Esophagus (tissue), 2 donors: Measurements from ENCODE around the gene DNAI2. TPM values are rescaled to one million over a fixed set of nuclear protein-coding genes. Genes with fewer than 3 reads are reported as not detected.

Experiments used
- H3K27ac ChIP-seq, 2 donors: one replicate each; pipeline ENCODE4 v1.5.1; 2013; ENCODE audit warnings: low read depth in 2 of 2, mild to moderate bottlenecking in 2 of 2, inconsistent platforms in 1 of 2, low read length in 1 of 2, moderate library complexity in 1 of 2
- H3K27me3 ChIP-seq, 2 donors: one replicate each; pipeline ENCODE4 v1.6.1; 2013; ENCODE audit warnings: low read length in 2 of 2, control low read depth in 1 of 2, mild to moderate bottlenecking in 1 of 2; ENCODE audit not compliant: insufficient read depth in 2 of 2, control insufficient read depth in 1 of 2
- H3K36me3 ChIP-seq, 2 donors: one replicate each; pipeline ENCODE4 v1.6.1; 2013; ENCODE audit warnings: low read length in 1 of 2; ENCODE audit not compliant: control insufficient read depth in 2 of 2, insufficient read depth in 2 of 2
- H3K4me1 ChIP-seq, 2 donors: one replicate each; pipeline ENCODE4 v1.6.1; 2013; ENCODE audit warnings: low read length in 1 of 2; ENCODE audit not compliant: control insufficient read depth in 2 of 2, insufficient read depth in 2 of 2
- H3K4me3 ChIP-seq, 2 donors: one replicate each; pipeline ENCODE4 v1.5.1; 2013; ENCODE audit warnings: low read length in 2 of 2, mild to moderate bottlenecking in 2 of 2, low read depth in 1 of 2, moderate library complexity in 1 of 2
- H3K9me3 ChIP-seq, 2 donors: one replicate each; pipeline ENCODE4 v1.6.1; 2013; ENCODE audit warnings: mild to moderate bottlenecking in 2 of 2, low read depth in 1 of 2, low read length in 1 of 2, moderate library complexity in 1 of 2; ENCODE audit not compliant: control insufficient read depth in 2 of 2, insufficient read depth in 1 of 2
- WGBS, 2 donors: extraction: QIAGEN DNeasy Blood & Tissue Kit; methylation state at CpG; one replicate each; pipeline ENCODE4 v1.1.7; 2013; 5-methylcytosine and 5-hydroxymethylcytosine counted together
- polyA plus RNA-seq, 2 donors: library from polyadenylated mRNA; stranded (reverse); fragments of 200-250 nt; gene quantifications; one replicate each; pipeline ENCODE4 v1.2.3, GENCODE V29; 2013
- donor health status: healthy with polysubstance abuse.
- donor health status: Bipolar disorder and iron deficiency.

The DNAI2 gene
- polyA plus RNA-seq, 2 donors = not detected

DNA sequence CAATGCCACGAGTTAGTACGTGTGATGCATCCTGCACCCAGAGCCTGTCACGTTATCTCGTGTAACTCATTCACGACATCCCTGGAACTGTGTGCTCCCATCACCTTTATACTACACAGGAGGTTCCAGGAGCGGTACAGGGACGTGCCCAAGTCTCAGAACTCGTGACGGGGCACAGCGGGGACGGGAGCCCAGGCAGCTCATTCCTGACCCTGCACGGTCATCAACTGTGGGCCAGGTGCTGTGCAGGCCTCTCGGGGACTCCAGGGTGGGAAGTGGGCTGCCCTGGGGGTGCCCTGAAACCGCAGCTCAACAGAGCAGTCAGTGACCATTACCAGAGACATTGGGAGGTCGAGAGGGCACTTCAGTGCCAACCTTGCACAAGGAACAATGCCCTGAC lies 40.8 kb downstream of the DNAI2 start:
- WGBS, 2 donors = 76 to 81% methylated on average over 15 of the region's 15 CpGs
- no peaks in the 10 kb centered on the region for H3K36me3 ChIP-seq
- H3K27ac ChIP-seq = no peak overlapping the region
- H3K9me3 ChIP-seq = peaks cover 0 to 6% of the 10 kb centered on the region in 2 donors
- no peak overlapping the region for H3K4me3 ChIP-seq
- peaks cover 0 to 3% of the 10 kb centered on the region in 2 donors for H3K4me1 ChIP-seq
- H3K27me3 ChIP-seq = peaks cover 0 to 2% of the 10 kb centered on the region in 2 donors

DNA sequence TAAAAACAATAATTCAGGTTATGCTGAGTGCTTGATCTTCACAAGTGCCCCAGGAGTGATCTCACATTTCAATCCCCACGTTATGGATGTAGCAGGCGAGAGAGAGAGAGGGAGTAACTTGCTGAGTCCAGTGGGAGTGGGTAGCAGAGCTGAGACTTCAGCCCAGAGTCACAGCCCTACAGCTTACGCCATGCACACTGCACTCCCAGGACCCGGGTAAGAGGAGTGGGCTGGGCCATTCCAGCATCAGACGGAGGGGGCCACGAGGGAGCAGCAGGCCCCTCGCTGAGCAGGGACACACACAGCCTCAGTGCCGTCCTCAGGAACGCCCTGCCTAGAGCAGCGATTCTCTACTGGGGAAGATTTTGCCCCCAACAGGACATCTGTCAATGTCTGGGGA lies 42.2 kb downstream of the DNAI2 start:
- H3K4me1 ChIP-seq = peaks cover 0 to 3% of the 10 kb centered on the region in 2 donors
- H3K27ac ChIP-seq = no peak overlapping the region
- no peaks in the 10 kb centered on the region for H3K36me3 ChIP-seq
- H3K27me3 ChIP-seq = peaks cover 0 to 2% of the 10 kb centered on the region in 2 donors
- no peak overlapping the region for H3K4me3 ChIP-seq
- H3K9me3 ChIP-seq = peaks cover 0 to 6% of the 10 kb centered on the region in 2 donors
- WGBS, 2 donors = 54 to 55% methylated on average over 10 of the region's 10 CpGs

DNA sequence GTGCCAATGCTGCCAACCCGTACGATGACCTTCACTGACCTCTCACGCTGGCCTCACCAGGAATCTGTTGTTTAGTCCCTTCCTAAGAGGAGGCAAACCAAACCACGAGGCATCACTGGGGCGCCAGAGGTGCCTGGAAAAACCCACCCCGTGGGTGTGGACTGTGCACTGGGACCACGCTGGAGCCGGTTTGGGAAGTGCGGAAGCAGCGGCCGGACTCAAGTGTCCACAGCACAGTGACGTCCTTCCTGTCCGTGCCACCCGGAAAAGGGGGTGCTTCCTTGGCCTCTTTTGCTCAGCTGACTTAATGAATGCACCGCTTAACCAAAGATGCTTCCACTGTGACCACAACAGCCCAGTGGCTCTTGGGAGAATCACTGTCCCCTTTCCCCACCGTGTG lies 43.0 kb downstream of the DNAI2 start:
- Histone ChIP-seq H3K9me3 (peaks cover 0 to 6% of the 10 kb centered on the region in 2 donors), H3K4me3 (no peak overlapping the region), H3K4me1 (peaks cover 0 to 3% of the 10 kb centered on the region in 2 donors), H3K27me3 (peaks cover 0 to 3% of the 10 kb centered on the region in 2 donors), H3K27ac (no peak overlapping the region), H3K36me3 (no peaks in the 10 kb centered on the region)
- WGBS, 2 donors = 62 to 70% methylated on average over 16 of the region's 16 CpGs

DNA sequence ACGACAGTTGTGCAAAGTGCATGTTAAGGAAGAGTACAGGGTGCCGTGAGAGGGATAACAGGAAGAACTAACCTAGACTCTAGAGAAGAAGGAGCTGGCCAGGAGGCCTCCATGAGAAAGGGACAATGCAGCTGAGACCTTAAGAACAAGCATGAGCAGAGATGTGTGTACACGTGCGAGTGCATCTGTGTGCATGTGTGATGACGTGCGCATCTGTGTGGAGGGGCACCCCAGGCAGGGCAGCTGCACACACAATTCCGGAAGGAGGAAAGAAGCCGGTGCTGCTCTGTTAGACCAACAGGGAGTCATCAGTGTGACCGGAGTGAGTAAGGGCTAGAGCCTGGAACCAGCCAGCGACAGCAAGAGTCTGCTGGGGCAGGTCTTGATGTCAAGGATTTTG lies 44.4 kb downstream of the DNAI2 start:
- 88 to 90% methylated on average over 10 of the region's 10 CpGs for WGBS, 2 donors
- peaks cover 0 to 3% of the 10 kb centered on the region in 2 donors for H3K27me3 ChIP-seq
- no peaks in the 10 kb centered on the region for H3K36me3 ChIP-seq
- H3K27ac ChIP-seq = no peak overlapping the region
- H3K4me1 ChIP-seq = peaks cover 0 to 3% of the 10 kb centered on the region in 2 donors
- no peaks in the 10 kb centered on the region for H3K9me3 ChIP-seq
- no peak overlapping the region for H3K4me3 ChIP-seq

DNA sequence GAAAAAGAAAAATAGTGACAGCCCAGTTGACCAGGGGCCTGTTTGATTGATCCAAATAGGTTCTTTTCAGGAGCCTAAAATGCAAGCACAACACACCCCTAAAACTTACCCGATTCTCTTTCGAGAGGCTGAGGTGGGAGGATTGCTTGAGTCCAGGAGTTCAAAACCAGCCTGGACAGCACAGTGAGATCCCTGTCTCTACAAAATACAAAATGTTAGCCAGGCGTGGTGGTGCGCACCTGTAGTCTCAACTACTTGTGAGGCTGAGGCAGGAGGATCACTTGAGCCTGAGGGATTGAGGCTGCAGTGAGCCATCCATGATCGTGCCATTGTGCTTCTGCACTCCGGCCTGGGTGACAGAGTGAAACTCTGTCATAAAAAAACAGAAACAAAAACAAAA lies 50.5 kb downstream of the DNAI2 start:
- WGBS, 2 donors = 89 to 91% methylated on average over 6 of the region's 6 CpGs
- Histone ChIP-seq H3K27me3 (peaks cover 0 to 3% of the 10 kb centered on the region in 2 donors), H3K9me3 (peaks cover 0 to 1% of the 10 kb centered on the region in 2 donors), H3K27ac (no peak overlapping the region), H3K4me1 (peaks cover 5 to 9% of the 10 kb centered on the region in 2 donors), H3K4me3 (no peak overlapping the region), H3K36me3 (no peaks in the 10 kb centered on the region)

DNA sequence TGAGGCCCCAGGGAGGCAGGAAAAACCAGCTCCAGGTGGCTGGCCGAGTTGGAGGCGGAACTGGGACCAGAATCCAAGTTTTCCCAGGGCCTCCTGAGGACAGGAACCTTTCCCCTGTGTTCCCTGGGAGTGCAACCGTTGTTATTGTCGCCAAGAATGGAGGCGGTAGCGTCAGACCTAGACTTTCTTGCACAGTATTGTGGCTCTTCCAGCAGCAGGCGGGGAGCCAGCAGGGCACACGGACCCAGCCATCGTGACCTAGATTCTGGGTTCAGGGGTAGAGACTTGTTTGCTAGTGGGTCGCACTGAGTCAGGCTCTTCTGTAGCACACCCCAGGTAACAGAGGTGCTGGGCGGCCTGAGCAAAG lies 51.3 kb downstream of the DNAI2 start:
- Histone ChIP-seq H3K27me3 (peaks cover 0 to 3% of the 10 kb centered on the region in 2 donors), H3K4me1 (peaks cover 5 to 9% of the 10 kb centered on the region in 2 donors), H3K4me3 (no peak overlapping the region), H3K36me3 (no peaks in the 10 kb centered on the region), H3K27ac (no peak overlapping the region), H3K9me3 (peaks cover 0 to 1% of the 10 kb centered on the region in 2 donors)
- WGBS, 2 donors = 26 to 30% methylated on average over 11 of the region's 11 CpGs

DNA sequence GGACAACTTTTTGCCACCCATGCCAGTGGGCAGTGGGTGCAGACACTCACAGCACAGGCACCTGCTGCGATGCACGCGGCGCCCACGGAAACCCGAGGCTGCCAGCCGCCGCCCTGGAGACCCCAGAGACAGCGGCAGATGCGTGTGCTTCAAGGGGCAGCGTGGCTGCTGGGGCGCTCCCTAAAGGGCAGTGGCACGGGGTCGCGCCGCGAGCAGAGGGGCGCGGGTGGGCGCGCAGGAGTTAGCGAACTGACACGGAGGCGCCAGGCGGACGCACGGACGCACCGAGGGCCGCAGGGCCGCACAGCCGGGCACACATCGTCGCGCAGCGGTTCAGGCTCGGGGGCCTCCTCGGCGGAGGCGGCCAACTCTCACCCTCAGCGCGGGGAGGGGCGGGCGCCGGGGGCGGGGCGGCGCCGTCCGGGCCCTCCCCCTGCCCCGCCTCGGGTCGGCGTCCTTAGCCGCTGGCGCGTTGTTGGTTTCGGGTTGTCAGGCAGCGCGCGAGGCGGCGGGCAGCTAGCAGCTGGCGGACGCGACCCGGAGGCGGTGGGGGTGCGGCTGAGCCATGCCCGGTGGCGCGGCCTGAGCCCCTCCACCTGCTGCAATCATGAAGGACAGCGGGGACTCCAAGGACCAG lies 51.8 kb downstream of the DNAI2 start, which contains the start of gene KIF19:
Gene KIF19 (plus strand): TSS at position 484 of the 637 bp plus-strand sequence. CDS start 124 bp downstream, at position 608.
- H3K4me3 ChIP-seq = peak within 1 kb of the TSS; percentile 19 to 23
- 6% methylated on average over 48 to 73 of the region's 73 CpGs for WGBS, 2 donors
- H3K9me3 ChIP-seq = peaks cover 0 to 1% of the 10 kb centered on the region in 2 donors
- H3K4me1 ChIP-seq = peaks cover 5 to 9% of the 10 kb centered on the region in 2 donors
- peaks cover 0 to 3% of the 10 kb centered on the region in 2 donors for H3K27me3 ChIP-seq
- no peaks in the 10 kb centered on the region for H3K36me3 ChIP-seq
- no peak within 1 kb of the TSS for H3K27ac ChIP-seq

DNA sequence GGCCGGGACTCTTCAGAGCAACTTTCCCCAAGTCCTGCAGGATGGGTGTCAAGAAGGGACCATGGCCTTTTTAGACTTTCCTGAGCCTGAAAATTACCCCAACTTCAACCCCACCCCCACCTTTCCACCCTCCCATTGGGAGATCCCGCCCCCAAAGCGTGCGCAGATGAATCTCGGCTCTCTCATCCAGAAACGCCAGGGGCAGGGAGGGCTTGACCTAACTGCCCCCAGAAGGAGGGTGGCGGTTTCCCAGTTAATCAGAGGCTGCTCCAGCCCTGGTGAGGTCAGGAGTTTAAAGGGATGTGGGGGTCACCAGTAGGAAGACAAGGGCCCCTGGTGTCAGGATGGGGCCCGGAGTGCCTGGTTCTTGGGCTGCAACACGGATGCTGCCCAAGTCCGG lies 52.5 kb downstream of the DNAI2 start:
- WGBS, 2 donors = 26 to 27% methylated on average over 10 of the region's 10 CpGs
- peak overlapping the region in 1 of 2 donors; percentile 23 for H3K4me3 ChIP-seq
- peaks cover 0 to 1% of the 10 kb centered on the region in 2 donors for H3K9me3 ChIP-seq
- peaks cover 0 to 3% of the 10 kb centered on the region in 2 donors for H3K27me3 ChIP-seq
- H3K4me1 ChIP-seq = peaks cover 5 to 9% of the 10 kb centered on the region in 2 donors
- H3K36me3 ChIP-seq = no peaks in the 10 kb centered on the region
- H3K27ac ChIP-seq = no peak overlapping the region

DNA sequence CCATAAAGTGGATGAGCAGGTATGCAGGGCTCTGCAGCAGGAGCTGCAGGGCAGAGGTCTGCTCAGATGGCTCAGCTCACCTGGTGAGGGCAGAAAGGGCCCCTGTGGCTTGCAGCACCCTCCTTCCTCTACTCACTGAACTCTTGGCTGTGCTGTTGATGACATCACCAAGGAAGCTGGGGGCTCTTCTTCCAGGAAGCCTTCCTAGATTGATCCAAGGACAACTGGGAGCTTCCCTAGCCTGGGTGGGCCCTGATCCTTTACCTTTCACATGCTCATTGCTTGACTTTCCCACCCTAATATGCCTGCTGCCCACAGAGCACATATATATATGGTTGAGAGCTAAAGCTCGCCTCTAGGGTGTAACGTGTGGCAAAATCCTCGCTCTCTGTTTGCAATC lies 54.5 kb downstream of the DNAI2 start:
- 93 to 94% methylated on average over 3 of the region's 3 CpGs for WGBS, 2 donors
- H3K27ac ChIP-seq = no peak overlapping the region
- H3K36me3 ChIP-seq = no peaks in the 10 kb centered on the region
- no peak overlapping the region for H3K4me3 ChIP-seq
- H3K27me3 ChIP-seq = no peaks in the 10 kb centered on the region
- H3K4me1 ChIP-seq = peaks cover 5 to 9% of the 10 kb centered on the region in 2 donors
- H3K9me3 ChIP-seq = peaks cover 0 to 1% of the 10 kb centered on the region in 2 donors

DNA sequence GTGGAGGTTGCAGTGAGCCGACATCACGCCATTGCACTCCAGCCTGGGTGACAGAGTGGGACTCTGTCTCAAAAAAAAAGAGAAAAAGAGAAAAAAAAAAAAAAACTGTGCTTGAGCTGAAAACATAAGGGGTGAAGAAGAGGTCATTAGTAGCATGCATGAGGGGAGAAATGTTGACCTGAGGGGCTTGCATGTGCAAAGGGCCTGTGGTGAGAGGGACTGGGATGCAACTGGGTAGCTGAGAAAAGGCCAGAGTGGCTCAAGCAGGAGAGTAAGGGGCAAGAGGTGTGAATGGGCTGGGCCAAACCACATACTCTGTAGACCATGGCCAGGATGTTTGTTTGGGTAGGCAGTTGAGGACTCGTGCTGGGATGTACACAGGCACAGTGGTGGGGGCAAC lies 55.3 kb downstream of the DNAI2 start:
- no peaks in the 10 kb centered on the region for H3K27me3 ChIP-seq
- 73 to 79% methylated on average over 3 of the region's 3 CpGs for WGBS, 2 donors

More for the DNA sequence above, 55.3 kb downstream of the DNAI2 start:
- H3K4me1 ChIP-seq = peaks cover 5 to 9% of the 10 kb centered on the region in 2 donors
- H3K4me3 ChIP-seq = no peak overlapping the region
- no peaks in the 10 kb centered on the region for H3K36me3 ChIP-seq
- H3K9me3 ChIP-seq = peaks cover 0 to 1% of the 10 kb centered on the region in 2 donors
- no peak overlapping the region for H3K27ac ChIP-seq
